NCI-H2029 treated with DMSO at 0.1 percent for 48 hours (cell line): Measurements from ENCODE around the gene BAZ1B.
A peak's percentile ranks its signal among the peaks of the same experiment; 100 is the strongest.
"Not testable (repeated sequence)": the region's sequence is repeated elsewhere in the genome, so short reads cannot be mapped to it uniquely, and the experiment has no call there.

Source experiments
- DNase-seq: peaks from one replicate; lab custom pipeline; 2025; lab: John Stamatoyannopoulos, UW

The BAZ1B gene

GRCh38 chr7:73503229-73503628 is 18.9 kb downstream of the BAZ1B start:
- no peak for DNase-seq

- DNase-seq, result no peak
Measured at GRCh38 chr7:73496626-73497025, 25.5 kb downstream of the BAZ1B start.

- not testable (repeated sequence) for DNase-seq
Measured at GRCh38 chr7:73495507-73495906, 26.6 kb downstream of the BAZ1B start.

- no peak for DNase-seq
Measured at GRCh38 chr7:73489976-73490375, 32.1 kb downstream of the BAZ1B start.

GRCh38 chr7:73487486-73487885 is 34.6 kb downstream of the BAZ1B start:
- DNase-seq, result no peak

- DNase-seq, result no peak
Measured at GRCh38 chr7:73483171-73483570, 38.9 kb downstream of the BAZ1B start.

GRCh38 chr7:73482746-73483145 is 39.3 kb downstream of the BAZ1B start:
- DNase-seq, result no peak

GRCh38 chr7:73481521-73481920 is 40.6 kb downstream of the BAZ1B start:
- DNase-seq, result not testable (repeated sequence)

GRCh38 chr7:73478549-73478948 is 43.5 kb downstream of the BAZ1B start:
- no peak for DNase-seq

- no peak for DNase-seq
Measured at GRCh38 chr7:73477376-73477775, 44.7 kb downstream of the BAZ1B start.

- no peak for DNase-seq
Measured at GRCh38 chr7:73470208-73470607, 51.9 kb downstream of the BAZ1B start.

- not testable (repeated sequence) for DNase-seq
Measured at GRCh38 chr7:73467046-73467445, 55.0 kb downstream of the BAZ1B start.

- no peak for DNase-seq
Measured at GRCh38 chr7:73466112-73466511, 56.0 kb downstream of the BAZ1B start.

GRCh38 chr7:73463966-73464365 is 58.1 kb downstream of the BAZ1B start:
- DNase-seq, result no peak

GRCh38 chr7:73463260-73463659 is 58.8 kb downstream of the BAZ1B start:
- no peak for DNase-seq

GRCh38 chr7:73461782-73462285 is 60.3 kb downstream of the BAZ1B start:
- DNase-seq, result no peak

- no peak for DNase-seq
Measured at GRCh38 chr7:73454424-73454823, 67.7 kb downstream of the BAZ1B start.

- no peak for DNase-seq
Measured at GRCh38 chr7:73452999-73453635, 69.0 kb downstream of the BAZ1B start.

- DNase-seq, result peak; percentile 44
Measured at GRCh38 chr7:73451780-73452398, 70.2 kb downstream of the BAZ1B start.

- peak; percentile 63 for DNase-seq
Measured at GRCh38 chr7:73449422-73449821, 72.7 kb downstream of the BAZ1B start.

GRCh38 chr7:73448609-73449008 is 73.5 kb downstream of the BAZ1B start:
- no peak for DNase-seq

GRCh38 chr7:73447121-73447733 is 74.9 kb downstream of the BAZ1B start:
- no peak for DNase-seq

GRCh38 chr7:73446682-73447081 is 75.4 kb downstream of the BAZ1B start:
- DNase-seq, result no peak
